Mononuclear cell (primary cell): ENCODE results near the gene CNOT4. TPM values are rescaled to one million over a fixed set of nuclear protein-coding genes. Genes with fewer than 3 reads are reported as not detected.
A peak's percentile ranks its signal among the peaks of the same experiment; 100 is the strongest.

Source experiments
- H3K27me3 ChIP-seq: 2 replicates; pipeline ENCODE4 v1.6.0; 2011; ENCODE audit warnings: low read length, control low read depth; ENCODE audit not compliant: insufficient read depth
- H3K4me1 ChIP-seq: 2 replicates; pipeline ENCODE4 v1.5.1; 2011; ENCODE audit warnings: mild to moderate bottlenecking, low read length, control low read depth; ENCODE audit not compliant: insufficient read depth
- H3K4me3 ChIP-seq: 2 replicates; pipeline ENCODE4 v1.5.1; 2011; ENCODE audit warnings: mild to moderate bottlenecking, low read length, moderate library complexity
- H3K9me3 ChIP-seq: 2 replicates; pipeline ENCODE4 v1.5.1; 2011; ENCODE audit warnings: low read depth, mild to moderate bottlenecking, control low read depth, low read length
- total RNA-seq: library from RNA; depleted of rRNA; stranded (reverse); fragments of >200 nt; gene quantifications from one replicate; pipeline ENCODE4 v1.2.3, GENCODE V29; 2012

Gene CNOT4
- 19.8 TPM for total RNA-seq

- H3K4me3 ChIP-seq: peak within 1 kb of the TSS; percentile 95
- no peaks in the 10 kb centered on the region for H3K9me3 ChIP-seq
- H3K27me3 ChIP-seq: no peaks in the 10 kb centered on the region
These were observed at the start of gene CNOT4 for GRCh38 chr7:135509839-135510591. Gene CNOT4, minus strand, starts transcription at chr7:135510102. Its CDS starts 71,771 bp downstream, at chr7:135438331.

GRCh38 chr7:135558881-135559280 is 49.0 kb upstream of the CNOT4 start:
- H3K4me3 ChIP-seq: peak overlapping the region; percentile 81
- H3K9me3 ChIP-seq: no peaks in the 10 kb centered on the region
- no peaks in the 10 kb centered on the region for H3K27me3 ChIP-seq
- H3K4me1 ChIP-seq: peaks cover 12% of the 10 kb centered on the region

More at GRCh38 chr7:135509839-135510591, at the start of gene CNOT4:
- H3K4me1 ChIP-seq: peaks cover 27% of the 10 kb centered on the region

DNA sequence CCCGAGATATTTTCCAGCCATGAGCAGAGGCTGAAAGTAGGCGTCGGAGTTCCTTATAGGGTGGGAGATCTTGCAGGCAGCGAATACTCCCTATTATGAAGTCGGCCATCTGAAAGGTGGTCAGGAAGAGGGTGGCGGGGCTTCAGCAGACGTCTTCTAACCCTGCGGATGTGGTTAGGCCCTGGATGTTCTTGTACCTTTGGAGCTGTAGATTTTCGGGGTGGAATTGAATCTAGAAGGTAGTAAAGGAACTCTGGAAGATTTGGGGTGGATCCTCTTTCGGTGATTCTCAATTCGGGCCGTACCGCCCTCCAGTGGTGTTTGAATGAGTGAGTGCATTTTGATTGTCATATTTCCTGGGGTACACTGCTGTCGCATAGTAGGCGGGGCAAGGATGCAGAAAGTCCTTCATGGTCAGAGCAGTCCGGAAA is 48.5 kb upstream of the CNOT4 start:
- no peaks in the 10 kb centered on the region for H3K9me3 ChIP-seq
- no peaks in the 10 kb centered on the region for H3K27me3 ChIP-seq
- H3K4me1 ChIP-seq: peaks cover 12% of the 10 kb centered on the region
- H3K4me3 ChIP-seq: peak overlapping the region; percentile 81

GRCh38 chr7:135557455-135558336 is 47.8 kb upstream of the CNOT4 start, which contains the start of gene NUP205:
Gene NUP205, plus strand, starts transcription at chr7:135557917. Its CDS starts 28 bp downstream, at chr7:135557945.
- H3K4me3 ChIP-seq: peak within 1 kb of the TSS; percentile 81
- H3K4me1 ChIP-seq: peaks cover 12% of the 10 kb centered on the region
- no peaks in the 10 kb centered on the region for H3K27me3 ChIP-seq

DNA sequence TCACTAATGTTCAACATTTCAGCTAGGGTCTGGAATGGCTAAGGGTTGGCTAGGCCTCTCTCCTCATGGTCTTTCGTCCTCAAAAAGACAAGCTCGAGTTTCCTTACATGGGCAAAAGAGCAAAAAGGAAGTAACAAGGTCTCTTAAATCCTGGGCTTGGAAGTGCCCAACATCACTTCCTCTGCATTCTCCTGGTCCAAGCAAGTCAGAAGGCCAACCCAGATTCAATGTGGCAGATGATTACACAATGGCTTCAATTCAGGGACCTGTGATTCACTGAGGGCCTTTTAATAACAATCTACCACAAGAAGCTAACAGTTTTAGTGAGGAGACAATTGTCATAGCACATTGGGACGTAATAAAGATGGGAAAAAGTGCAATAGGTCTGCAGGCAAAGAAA is 43.4 kb upstream of the CNOT4 start:
- H3K4me1 ChIP-seq: no peaks in the 10 kb centered on the region
- no peaks in the 10 kb centered on the region for H3K27me3 ChIP-seq
- H3K9me3 ChIP-seq: no peaks in the 10 kb centered on the region
- no peak overlapping the region for H3K4me3 ChIP-seq

More at GRCh38 chr7:135557455-135558336, 47.8 kb upstream of the CNOT4 start, which contains the start of gene NUP205:
- H3K9me3 ChIP-seq: no peaks in the 10 kb centered on the region

GRCh38 chr7:135552148-135552547 is 42.2 kb upstream of the CNOT4 start:
- Histone ChIP-seq H3K4me3 (no peak overlapping the region), H3K9me3 (no peaks in the 10 kb centered on the region), H3K27me3 (no peaks in the 10 kb centered on the region), H3K4me1 (no peaks in the 10 kb centered on the region)

- H3K4me3 ChIP-seq: no peak overlapping the region
- H3K27me3 ChIP-seq: no peaks in the 10 kb centered on the region
- H3K9me3 ChIP-seq: no peaks in the 10 kb centered on the region
- H3K4me1 ChIP-seq: no peaks in the 10 kb centered on the region
These were observed 40.3 kb upstream of the CNOT4 start for GRCh38 chr7:135550196-135550595.

DNA sequence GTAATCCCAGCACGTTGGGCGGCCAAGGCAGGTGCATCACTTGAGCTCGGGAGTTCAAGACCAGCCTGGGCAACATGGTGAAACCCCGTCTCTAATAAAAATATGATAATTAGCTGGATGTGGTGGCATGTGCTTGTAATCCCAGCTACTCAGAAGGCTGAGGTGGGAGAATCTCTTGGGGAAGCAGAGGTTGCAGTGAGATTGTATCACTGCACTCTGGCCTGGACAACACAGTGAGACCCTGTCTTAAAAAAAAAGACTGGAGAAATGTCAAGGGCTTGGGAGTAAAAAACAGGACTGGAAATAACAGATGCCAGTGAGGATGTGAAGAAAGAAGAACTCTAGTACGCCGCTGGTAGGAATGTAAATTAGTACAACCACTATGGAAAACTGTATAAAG is 31.1 kb upstream of the CNOT4 start:
- Histone ChIP-seq H3K4me3 (no peak overlapping the region), H3K4me1 (peaks cover 13% of the 10 kb centered on the region), H3K9me3 (no peaks in the 10 kb centered on the region), H3K27me3 (no peaks in the 10 kb centered on the region)

DNA sequence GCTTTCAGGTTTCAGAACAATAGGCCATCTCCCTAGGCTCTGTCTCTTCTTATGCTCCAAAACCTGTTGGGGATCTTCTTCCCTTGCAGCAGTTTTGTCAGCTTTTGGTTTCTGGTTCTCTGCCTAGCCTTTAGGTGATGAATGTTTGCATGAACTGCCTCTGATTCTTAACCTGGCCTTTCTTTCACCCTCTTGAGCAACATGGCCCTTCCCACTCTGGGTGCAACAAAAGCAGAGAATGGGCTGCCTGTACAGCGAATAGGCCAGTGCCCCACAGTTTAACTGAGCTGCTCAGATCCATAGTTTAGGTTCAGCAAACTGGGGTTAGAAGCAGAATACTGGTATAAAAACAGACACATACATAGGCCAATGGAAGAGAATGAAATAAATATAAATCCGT is 29.7 kb upstream of the CNOT4 start:
- Histone ChIP-seq H3K9me3 (no peaks in the 10 kb centered on the region), H3K27me3 (no peaks in the 10 kb centered on the region), H3K4me1 (peaks cover 13% of the 10 kb centered on the region)

GRCh38 chr7:135538376-135538775 is 28.5 kb upstream of the CNOT4 start:
- H3K9me3 ChIP-seq: no peaks in the 10 kb centered on the region
- peaks cover 13% of the 10 kb centered on the region for H3K4me1 ChIP-seq
- H3K4me3 ChIP-seq: no peak overlapping the region
- no peaks in the 10 kb centered on the region for H3K27me3 ChIP-seq

More for the DNA sequence above, 29.7 kb upstream of the CNOT4 start:
- no peak overlapping the region for H3K4me3 ChIP-seq

GRCh38 chr7:135537905-135538304 is 28.0 kb upstream of the CNOT4 start:
- H3K4me1 ChIP-seq: peaks cover 13% of the 10 kb centered on the region
- H3K27me3 ChIP-seq: no peaks in the 10 kb centered on the region
- H3K9me3 ChIP-seq: no peaks in the 10 kb centered on the region
- no peak overlapping the region for H3K4me3 ChIP-seq

DNA sequence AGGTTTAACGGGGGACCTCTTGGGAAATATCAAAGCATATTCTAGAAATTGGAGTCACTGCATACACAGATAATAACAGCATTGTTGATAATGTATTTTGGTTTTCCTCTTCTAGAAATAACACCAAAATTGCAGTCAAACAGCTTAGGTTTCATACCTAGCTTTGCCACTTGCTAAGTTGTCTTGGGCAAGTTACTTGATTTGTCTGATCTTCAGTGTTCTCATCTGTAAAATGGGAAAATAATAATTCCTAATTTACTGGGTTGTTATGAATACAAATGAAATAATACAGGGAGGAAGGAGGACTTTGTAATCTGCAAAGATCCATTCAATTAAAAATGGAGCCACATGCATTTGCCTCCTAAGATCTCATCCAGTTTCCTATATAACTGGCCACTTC is 27.6 kb upstream of the CNOT4 start:
- H3K4me3 ChIP-seq: no peak overlapping the region
- no peaks in the 10 kb centered on the region for H3K9me3 ChIP-seq
- H3K4me1 ChIP-seq: peaks cover 13% of the 10 kb centered on the region
- H3K27me3 ChIP-seq: no peaks in the 10 kb centered on the region

- Histone ChIP-seq H3K9me3 (no peaks in the 10 kb centered on the region), H3K4me3 (no peak overlapping the region), H3K27me3 (no peaks in the 10 kb centered on the region), H3K4me1 (peaks cover 13% of the 10 kb centered on the region)
These were observed 26.2 kb upstream of the CNOT4 start for GRCh38 chr7:135536150-135536549.

GRCh38 chr7:135527025-135527424 is 17.1 kb upstream of the CNOT4 start:
- no peak overlapping the region for H3K4me3 ChIP-seq
- no peaks in the 10 kb centered on the region for H3K27me3 ChIP-seq
- H3K4me1 ChIP-seq: peaks cover 3% of the 10 kb centered on the region
- no peaks in the 10 kb centered on the region for H3K9me3 ChIP-seq

DNA sequence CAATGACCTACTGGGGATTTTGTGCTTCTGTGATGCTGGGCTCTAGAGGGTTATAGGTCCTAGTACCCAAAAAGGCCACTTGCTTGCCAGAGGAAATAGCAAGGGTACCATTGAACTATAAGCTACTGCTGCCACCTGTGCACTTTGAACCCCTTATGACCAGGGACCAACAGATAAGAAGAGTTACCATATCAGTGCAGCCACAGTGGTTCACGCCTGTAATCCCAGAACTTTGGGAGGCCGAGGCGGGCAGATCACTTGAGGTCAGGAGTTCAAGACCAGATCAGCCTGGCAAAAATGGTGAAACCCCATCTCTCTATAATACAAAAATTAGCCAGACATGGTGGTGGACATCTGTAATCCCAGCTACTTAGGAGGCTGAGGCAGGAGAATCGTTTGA is 15.5 kb upstream of the CNOT4 start:
- Histone ChIP-seq H3K4me3 (no peak overlapping the region), H3K9me3 (no peaks in the 10 kb centered on the region), H3K27me3 (no peaks in the 10 kb centered on the region), H3K4me1 (peaks cover 3% of the 10 kb centered on the region)
